HTR-8/SVneo (cell line): ENCODE results near the gene PIGN.
"Not testable (repeated sequence)": the region's sequence is repeated elsewhere in the genome, so short reads cannot be mapped to it uniquely, and the experiment has no call there.

Source experiments
- DNase-seq: peaks from one replicate; pipeline ENCODE4 v3.0.0; 2011; ENCODE audit warnings: low spot score, mixed read lengths; ENCODE audit not compliant: insufficient read length
- FAIRE-seq: peaks from 2 replicates; lab custom pipeline; 2011; peaks lifted over from hg19 to GRCh38; lab: Jason Lieb, UNC

PIGN gene

DNA sequence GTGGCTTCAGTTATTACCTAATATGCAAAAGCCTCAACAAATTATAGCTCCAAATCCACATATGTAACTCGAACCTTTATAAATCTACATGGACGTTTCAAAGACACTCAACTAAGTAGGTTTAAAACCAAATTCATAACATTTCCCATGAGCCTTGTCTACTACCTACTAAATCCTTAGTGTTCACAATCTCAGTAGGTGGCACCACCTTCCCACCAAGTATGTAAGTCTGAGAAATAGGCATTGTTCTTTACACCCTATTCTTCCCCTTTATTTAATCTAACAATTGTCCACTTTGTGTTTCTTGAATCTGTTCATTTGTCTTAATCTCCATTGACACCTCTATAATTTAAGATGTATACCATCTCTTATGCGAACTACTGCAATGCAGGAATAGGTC, 4.6 kb downstream of the PIGN start:
- FAIRE-seq: no peak
- no peak for DNase-seq

DNA sequence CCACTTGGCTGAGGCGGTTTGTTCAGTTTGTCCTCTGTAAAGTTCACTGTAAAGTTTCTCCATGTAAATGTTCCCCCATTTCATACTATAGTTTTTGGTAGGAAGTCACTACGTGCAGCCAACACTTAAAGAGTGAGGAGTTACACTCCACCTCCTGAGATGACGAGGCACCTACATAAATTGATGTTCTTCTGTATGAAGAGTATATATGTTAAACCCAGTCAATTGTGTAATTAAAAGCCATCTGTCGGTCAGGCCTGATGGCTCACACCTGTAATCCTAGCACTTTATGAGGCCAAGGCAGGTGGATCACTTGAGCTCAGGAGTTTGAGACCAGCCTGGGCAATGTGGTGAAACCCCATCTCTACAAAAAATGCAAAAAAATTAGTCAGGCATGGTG, 7.6 kb downstream of the PIGN start:
- FAIRE-seq (no peak), DNase-seq (no peak)

DNA sequence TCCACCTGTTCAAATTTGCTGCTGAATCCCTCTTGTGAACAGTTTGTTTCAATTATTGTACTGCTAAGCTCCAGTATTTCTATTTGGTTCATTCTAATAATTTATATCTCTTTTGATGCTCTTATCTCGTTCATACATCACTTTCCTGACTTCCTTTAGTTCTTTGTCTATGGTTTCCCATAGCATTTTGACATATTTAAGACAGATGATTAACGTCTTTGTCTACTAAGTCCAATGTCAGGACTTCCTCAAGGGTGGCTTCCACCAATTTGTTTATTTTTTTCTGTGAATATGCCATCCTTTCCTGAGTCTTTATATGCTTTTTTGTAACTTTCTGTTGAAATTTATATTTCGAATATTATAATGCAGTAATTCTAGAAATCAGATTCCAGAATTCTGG, 9.6 kb downstream of the PIGN start:
- no peak for DNase-seq
- no peak for FAIRE-seq

DNA sequence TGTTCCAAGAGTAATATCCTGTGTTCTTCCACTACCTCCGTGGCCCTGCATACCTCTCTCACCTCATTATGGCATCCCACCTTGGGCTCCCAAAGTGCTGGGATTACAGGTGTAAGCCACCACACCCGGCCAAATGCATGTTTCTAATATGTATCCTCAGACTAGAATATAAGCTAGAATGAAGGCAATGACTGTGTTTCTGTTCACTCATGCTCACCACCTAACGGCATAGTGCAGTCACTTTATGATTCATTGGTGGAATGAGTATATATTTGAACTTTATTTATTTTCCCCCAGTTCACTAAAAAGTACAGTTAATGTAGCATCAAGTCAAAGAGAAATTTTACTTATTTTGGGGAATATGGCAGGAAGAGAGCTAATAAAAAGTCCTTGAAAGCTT, 11.3 kb downstream of the PIGN start:
- FAIRE-seq: no peak
- no peak for DNase-seq

DNA sequence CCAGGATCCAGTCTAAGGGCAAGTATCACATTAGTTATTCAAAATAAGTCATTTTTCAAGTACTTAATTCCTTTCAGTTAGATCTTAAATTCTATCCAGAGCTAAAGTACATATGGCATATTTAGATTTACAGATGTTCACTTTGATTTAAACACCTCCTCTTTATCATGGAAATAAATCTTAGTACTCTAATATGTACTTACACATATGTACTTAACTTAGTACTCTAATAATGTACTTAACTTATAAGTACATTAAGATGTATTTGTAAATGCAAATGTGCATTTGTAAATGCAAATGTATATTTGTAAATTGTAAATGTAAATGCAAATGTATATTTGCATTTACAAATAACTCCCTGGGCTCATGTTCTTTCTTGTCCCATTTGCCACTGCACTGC, 14.6 kb downstream of the PIGN start:
- no peak for DNase-seq
- FAIRE-seq: no peak

DNA sequence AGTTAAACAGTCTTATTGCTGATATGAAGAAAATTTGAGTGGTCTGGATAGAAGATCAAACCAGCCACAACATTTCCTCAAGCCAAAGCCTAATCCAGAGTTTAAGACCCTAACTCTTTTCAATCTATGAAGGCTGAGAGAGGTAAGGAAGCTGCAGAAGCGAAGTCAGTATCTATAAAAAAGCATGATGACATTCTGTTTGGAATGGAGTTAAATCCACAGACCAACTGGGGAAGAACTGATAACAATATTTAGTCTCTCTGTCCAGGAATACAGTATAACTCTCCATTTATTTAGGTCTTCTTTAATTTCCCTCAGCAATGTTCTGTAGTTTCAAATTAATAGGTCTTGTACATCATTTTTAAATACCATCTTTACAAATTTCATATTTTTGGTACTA, 16.0 kb downstream of the PIGN start:
- DNase-seq (no peak), FAIRE-seq (no peak)

DNA sequence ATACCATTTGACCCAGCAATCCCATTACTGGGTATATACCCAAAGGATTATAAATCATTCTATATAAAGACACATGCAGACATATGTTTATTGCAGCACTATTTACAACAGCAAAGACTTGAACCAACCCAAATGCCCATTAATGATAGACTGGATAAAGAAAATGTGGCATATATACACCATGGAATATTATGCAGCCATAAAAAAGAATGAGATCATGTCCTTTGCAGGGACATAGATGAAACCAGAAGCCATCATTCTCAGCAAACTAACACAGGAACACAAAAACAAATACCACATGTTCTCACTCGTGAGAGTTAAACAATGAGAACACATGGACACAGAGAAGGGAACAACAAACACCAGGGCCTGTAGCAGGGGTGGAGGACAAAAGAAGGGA, 20.3 kb downstream of the PIGN start:
- not testable (repeated sequence) for FAIRE-seq, DNase-seq

DNA sequence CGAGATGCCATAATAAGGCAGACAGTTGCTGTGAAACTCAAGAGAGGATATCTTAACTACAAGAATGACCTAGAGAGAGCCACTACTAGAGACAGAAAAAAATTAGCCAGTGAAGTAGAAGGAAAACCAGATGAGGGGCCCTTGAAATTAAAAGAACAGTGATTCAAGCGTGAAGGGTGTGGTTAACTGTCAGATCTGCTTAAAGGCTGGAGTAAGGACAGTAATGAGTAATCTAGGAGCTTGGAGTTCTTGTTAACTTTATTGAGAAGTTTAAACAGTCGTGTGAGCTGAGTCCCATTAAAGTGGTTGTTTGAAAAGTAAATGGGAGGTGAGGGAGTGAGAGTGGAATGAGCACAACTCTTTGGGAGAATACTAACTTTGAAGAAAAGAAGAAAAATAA, 21.3 kb downstream of the PIGN start:
- no peak for DNase-seq
- no peak for FAIRE-seq

DNA sequence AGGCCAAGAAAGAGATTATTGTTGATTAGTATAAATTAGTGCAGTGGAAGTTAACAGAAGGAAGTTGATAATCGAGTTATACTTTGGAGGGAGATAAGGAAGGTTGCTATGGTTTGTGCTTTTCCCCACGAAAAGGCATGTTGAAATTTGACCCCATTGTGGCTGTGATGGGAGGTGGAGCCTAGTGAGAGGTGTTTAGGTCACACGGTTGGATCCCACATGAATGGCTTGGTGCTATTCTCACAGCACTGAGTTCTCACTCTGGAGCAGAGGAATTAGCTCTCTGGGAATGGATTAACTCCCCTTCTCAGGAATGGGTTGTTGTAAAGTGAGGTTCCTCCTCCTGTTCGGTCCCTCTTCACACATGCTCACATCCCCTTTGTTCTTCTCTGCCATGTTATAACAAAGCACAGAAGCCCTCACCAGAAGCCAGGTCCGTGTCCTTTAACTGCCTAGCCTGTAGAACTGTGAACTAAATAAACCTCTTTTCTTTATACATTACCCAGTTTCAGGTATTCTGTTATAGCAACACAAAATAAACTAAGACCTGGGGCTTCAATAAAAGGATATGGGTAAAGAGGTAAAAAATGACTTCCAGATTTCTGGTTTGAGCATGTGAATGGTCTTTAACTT, 21.9 kb downstream of the PIGN start:
- FAIRE-seq (no peak), DNase-seq (no peak)

DNA sequence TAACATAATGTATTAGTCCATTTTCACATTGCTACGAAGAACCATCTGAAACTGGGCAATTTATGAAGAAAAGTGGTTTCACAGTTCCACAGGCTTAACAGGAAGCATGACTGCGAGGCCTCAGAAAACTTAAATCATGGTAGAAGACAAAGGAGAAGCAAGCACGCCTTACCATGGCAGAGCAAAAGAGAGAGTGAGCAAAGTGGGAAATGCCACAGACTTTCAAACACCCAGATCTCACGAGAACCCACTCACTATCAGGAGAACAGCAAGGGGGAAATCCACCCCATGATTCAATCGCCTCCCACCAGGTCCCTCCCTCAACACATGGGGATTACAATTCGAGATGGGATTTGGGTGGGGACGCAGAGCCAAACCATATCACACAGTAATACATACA, 22.5 kb downstream of the PIGN start:
- FAIRE-seq (no peak), DNase-seq (no peak)

DNA sequence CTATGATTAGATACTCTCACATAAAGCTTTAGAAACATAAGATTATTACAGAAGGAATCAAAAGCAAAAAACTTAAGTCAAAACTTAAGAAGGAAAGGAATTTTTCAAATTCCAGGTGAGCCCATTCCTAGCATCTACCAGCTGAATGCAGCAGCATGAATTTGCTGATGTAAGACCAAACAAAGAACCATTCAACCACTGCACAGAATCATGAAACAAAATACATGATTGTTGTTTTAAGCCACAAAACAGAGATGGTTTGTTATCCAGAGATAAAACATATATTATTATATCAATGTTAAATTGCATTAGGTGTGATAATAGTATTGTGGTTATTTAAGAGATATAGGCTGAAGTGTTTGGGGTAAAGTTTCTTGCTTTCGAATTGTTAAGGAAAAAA, 29.0 kb downstream of the PIGN start:
- FAIRE-seq: no peak

DNA sequence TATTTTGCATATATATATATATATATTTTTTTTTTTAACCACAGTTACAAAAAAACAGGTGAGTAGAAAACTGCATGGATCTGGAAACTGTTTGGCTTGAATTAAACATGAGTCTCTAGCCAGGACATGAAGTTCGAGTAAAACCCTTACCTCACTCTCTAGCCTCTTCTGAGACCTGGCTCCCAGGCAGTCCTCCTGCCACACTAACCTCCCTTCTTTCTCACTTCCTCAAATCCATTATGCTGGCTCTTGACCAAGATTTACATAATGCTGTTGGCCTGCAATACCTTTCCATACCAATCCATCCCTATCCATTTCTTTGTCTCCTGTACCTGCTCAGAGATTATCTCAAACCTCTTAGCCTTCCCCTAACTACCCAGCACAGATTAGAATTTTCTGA, 34.0 kb downstream of the PIGN start:
- DNase-seq (no peak), FAIRE-seq (no peak)

More for the DNA sequence above, 29.0 kb downstream of the PIGN start:
- no peak for DNase-seq

DNA sequence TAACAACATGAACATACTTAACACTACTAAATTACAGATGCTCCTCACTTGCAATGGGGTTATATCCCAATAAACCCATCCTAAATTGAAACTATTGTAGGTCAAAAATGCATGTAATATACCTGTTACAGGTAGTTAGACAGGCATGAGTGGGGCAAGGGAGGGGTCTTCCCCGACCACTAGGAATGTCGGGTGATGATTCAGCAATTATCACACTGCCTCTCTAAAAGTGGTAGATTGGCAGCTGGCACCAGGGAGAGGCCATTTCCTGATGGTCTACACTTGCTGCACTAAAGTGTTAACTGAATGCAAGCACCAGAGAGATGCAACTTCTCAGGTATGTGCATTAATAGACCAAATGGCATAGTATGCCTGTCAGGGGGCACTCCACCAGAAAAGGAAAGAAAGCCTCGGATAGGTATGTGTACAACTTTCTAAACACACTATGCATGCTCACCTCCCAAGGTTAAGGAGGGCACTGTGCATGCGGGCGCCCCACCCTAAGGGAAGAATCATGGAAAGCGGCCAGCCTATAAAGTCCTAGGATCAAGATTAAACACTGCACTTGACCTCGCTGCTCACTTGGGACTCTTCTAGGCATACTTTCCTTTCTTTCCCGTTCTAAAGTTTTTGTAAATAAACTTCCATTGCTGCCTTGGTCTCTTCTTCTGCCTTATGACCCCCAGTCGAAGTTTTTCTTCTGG, 35.6 kb downstream of the PIGN start:
- FAIRE-seq: no peak
- DNase-seq: no peak

DNA sequence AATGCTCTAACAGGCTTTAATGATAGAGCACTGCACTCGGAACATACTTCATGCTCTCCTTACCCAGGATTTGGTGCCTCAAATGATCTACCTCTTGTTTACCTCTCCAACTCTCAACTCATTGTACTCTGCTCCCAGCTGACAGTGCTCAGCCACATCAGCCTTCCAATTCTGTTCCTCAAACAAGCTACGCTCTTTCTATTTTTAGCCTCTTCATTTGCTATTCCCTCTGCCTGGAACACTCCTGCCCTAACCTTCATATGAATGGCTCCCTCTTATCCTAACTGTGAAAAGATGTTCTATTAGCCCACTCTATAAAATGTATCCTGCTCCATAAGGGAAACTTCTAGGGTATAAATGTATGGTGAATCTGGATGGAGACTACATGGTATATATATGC, 42.5 kb downstream of the PIGN start:
- no peak for FAIRE-seq
- no peak for DNase-seq

DNA sequence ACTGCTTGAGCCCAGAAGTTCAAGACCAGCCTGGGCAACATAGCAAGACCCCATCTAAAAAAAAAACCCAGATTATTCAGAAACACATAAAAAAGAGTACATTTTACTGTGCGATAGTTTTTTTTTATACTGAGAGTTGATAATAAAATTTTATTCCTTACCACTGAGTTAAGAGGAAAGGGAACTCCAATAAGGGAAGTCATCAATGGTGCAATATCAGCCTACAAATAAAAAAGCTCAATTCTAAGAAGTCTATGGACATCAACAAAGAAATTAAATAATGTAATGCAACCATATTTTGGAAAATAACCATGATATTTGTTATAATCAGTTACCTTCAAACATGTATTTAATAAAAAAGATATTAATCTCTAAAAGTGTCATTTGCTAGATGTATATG, 46.6 kb downstream of the PIGN start:
- FAIRE-seq (no peak), DNase-seq (no peak)

DNA sequence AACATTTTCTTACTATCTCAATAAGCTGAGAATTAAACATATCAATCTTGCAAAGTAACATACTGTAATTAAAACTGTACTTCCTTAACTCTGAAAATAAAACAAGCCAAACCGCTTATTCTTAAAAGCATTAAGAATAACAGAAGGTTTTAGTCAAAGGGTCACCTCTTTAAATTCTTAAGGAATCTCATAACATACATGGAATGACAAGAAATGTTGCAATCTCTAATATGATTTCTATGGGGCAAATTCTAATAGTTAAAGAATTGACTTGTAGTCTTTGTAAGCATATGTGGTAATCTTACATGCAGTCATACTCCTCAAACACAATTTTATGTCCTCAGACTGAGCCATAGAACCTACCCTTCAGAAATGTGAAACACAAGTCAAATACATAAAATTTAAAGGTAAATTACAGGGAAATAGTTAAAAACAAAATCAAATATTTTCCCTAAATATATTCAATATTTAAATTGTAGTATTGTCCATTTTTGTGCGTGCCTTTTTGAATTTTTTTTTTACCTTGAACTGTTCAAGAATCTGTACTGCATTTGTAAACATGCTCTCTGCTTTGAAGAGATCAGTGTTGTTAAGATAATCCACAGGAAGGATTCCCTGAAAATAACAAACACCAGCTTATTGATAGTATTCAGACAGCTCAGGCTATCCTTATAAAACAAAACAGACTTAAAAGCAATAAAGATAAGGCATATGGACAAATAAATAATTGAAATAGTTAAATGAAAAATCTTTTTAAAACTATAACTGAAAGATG, 48.2 kb downstream of the PIGN start:
- no peak for DNase-seq

DNA sequence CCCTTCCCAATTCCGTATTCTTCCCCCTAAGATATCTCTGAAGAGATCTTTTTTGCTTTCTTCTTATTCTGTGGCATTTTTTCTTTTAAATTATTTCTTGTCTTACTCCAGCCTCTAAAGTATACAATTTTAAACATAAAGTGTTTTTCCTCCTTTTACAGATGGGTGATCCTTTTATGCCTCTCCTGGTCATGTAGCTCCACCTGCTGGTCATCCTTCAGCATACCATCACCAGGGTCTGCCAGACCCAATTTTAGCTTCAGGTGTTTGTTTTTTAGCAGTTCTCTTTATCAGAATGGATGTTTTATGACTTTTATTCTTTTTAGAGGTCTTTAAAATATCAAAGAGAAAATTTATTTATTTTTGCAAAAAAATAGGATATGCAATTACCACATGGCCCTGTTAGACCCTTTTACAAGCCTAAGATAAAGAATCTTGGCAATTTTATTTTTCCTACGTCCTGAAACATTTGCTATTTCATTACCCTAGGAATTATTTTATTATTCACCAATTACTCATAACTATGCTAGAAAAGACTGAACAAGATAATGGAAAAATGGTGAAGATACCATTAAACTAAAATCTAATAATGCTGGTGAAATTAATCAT, 55.5 kb downstream of the PIGN start:
- no peak for FAIRE-seq
- DNase-seq: peak; percentile 12

More for the DNA sequence above, 48.2 kb downstream of the PIGN start:
- no peak for FAIRE-seq

DNA sequence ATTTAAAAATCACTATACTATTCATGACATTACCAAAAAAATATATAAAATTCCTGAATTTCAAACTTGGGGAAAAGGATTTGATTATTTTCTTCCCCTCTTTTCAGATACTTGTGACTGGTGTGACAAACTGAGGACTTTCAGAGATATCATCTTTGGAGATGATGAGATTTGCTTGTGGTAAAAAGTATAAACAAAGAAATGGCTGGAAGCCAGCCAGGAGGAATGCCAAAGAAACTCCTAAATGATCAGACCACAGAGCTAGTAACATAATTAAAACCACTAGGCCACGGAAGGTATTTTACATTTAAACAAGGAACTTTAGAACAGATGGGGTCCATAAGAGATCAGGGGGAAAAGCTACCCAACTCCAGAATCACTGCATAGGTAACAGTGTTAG, 58.7 kb downstream of the PIGN start:
- FAIRE-seq: no peak
- no peak for DNase-seq

DNA sequence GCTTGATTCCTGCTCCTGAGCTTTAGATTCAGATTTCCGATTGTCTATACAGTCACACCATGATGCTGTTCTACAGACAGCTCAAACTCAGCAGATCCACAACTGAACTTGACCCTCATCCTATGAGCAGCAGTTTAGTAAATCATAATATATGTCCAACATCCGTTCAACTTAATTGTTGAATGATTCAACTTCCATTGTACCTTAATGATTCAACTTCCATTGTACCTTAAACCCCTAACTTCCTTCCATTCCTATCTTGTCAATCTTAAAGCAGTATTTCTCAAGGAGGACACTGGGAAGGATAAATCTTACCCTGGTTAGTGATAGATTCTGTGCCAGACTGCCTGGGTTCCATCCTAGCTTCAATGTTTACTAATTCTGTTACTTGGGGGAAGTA, 60.1 kb downstream of the PIGN start:
- FAIRE-seq (no peak), DNase-seq (no peak)

DNA sequence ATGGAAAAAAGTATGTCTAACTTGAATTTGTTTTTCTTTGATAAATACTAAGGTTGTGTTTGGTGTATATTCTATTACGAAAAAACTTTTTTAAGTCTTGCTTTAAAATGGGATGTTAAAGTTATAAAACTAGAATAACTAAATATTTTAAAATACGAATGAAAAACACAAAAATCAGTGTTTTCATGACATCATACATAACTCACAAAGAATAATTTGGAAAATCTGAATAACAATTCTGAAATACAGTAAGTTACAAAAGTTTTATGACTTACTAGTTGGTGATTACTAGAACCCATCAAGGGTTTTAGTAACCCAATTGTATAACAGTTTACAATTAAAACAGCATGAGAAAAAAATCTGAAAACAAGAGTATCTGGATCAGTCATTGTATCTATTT, 61.2 kb downstream of the PIGN start:
- DNase-seq (no peak), FAIRE-seq (no peak)

DNA sequence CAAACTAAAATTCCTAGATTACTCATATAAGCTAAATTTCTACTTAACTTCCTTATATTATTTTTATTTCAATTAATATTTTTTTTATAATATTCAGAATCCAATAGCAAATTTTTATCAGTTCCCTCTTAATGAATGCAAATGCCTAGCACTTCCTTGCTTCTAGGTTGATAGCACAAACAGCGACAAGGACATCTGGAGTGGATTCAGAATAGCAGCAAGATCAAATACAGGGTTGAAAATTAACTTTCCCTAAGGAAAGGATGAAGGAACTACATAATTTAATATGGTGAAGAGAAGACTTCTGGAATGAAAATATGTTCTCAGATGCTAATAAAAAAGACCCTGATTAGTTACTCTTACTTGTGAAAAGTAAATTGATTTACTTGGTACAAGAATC, 64.5 kb downstream of the PIGN start:
- DNase-seq: no peak
- no peak for FAIRE-seq
